Measurements from ENCODE around the gene PPP2R5B. TPM values are rescaled to one million over a fixed set of nuclear protein-coding genes. Genes with fewer than 3 reads are reported as not detected.
A peak's percentile ranks its signal among the peaks of the same experiment; 100 is the strongest.

Gene PPP2R5B
- total and polyA plus RNA-seq, 9 donors = 8.0 to 16.2 (median 12.2) TPM

DNA sequence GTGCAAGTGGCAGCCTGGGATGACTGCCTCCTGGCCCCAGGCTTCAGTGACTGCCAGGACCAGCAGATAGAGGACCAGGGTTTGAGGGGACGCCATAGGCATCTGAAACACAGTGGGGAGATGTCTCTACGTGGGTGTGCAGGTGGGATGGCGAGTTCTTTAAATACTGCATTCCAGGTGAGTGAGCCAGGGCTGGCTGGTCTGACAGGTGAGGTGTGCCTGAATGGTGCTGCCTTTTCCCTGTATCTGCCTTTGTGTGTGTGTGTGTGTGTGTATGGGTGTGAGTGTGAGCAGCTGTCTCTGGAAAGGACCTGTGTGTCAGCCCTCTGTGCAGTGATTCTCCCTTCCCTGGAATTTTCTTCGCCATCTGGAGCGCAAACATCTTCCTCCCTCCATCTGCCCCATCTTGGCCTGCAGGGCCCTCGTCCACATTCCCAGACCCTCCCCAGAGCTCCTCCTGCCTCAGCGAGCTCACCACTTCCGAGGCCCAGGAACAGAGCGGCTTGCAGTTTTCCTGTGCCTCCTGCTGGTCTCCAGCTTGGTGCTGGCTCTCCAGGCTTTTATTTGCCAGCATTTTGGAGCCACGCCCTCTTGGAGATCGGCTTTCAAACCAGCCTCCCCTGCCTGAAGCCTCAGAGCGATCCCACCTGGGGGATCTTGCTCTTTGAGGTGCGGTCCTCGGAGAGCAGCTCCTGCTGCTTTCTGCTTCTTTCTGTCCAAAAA, 11.0 kb downstream of the PPP2R5B start, which contains the start of gene GPHA2:
Gene GPHA2, minus strand, starts transcription at position 535 of the 723 bp plus-strand sequence. Its CDS starts 433 bp downstream, at position 102.
- peak; percentile 48 to 75 (median 61) for DNase-seq
- 25 to 26% (median 26%) methylated on average over 14 of the region's 14 CpGs for WGBS, 3 donors
- Histone ChIP-seq H3K9me3 (no peaks in the 10 kb centered on the region), H3K27ac (peak within 1 kb of the TSS; percentile 12 to 50), H3K4me1 (ENCODE audit: insufficient read depth) (peaks cover 7% of the 10 kb centered on the region), H3K4me3 (no peak within 1 kb of the TSS), H3K27me3 (no peaks in the 10 kb centered on the region), H3K36me3 (no peaks in the 10 kb centered on the region)
- TF ChIP-seq EP300 (IDR thresholded peaks at IDR 0.05) = no peak
- intact Hi-C loops (cut with DNase I) = loop anchor here in 1 of 4 donors (10.0 kb wide), 1 partner anchor 49 kb away; no protein-coding TSS in a partner anchor

DNA sequence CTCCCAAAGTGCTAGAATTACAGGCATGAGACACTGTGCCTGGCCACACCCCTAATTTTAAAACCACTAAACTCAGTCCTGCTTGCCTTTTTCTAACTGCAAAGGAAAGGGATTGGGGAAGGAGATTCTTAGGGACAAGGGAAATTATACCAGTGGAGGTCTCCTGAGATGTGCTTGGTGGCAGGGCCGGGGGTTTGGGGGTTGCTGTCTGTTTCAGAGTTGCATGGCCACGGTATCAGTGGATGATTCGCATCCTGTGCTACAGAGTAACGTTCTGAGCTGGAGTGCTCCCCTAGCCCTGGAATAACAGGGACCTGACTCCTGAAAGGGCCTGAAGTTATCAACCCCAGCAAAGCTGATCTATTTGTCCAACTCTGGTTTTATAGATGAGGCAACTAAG, 12.1 kb downstream of the PPP2R5B start:
- 80 to 85% (median 80%) methylated on average over 4 of the region's 4 CpGs for WGBS, 3 donors
- intact Hi-C loops (cut with DNase I) = loop anchor here in 1 of 4 donors (10.0 kb wide), 1 partner anchor 48 kb away; no protein-coding TSS in a partner anchor
- TF ChIP-seq POLR2A (IDR thresholded peaks at IDR 0.05) (no peak), EP300 (IDR thresholded peaks at IDR 0.05) (no peak), CTCF (IDR thresholded peaks at IDR 0.05) (no peak)

DNA sequence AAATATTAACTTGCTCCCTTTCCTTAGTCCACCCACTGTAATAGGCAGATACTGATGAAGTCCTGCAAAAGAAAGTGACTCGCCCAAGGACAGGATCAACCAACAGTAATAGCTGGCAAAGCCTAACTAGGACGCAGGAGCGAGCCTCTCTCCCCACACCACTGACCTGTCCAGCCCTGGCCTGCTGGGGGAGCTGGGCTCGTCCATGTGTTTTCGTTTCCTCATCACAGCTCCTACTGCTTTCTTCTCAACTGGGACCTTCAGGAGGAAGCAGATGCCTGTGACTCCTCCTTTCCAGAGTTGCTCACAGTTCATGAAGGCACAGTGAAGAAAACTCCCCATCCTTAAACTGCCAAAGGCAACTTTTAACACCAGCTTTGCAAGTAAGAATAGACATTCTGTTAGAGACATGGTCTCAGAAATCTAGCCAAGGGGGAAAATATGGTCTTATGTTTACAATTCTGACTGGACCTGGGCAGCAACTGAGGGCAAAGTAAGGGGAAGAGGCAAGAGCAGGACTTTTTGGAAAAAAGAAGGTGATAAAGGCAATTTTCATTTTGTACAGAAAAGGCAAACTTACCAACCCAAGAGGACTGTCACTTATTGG, 22.8 kb downstream of the PPP2R5B start:
- Histone ChIP-seq H3K4me3 (no peak overlapping the region), H3K36me3 (no peaks in the 10 kb centered on the region), H3K4me1 (ENCODE audit: insufficient read depth) (no peaks in the 10 kb centered on the region), H3K9me3 (no peaks in the 10 kb centered on the region), H3K27ac (no peak overlapping the region), H3K27me3 (no peaks in the 10 kb centered on the region)
- DNase-seq = no peak
- WGBS, 3 donors = 40 to 50% (median 42%) methylated on average over 5 of the region's 5 CpGs
- intact Hi-C loops (cut with DNase I) = no loop called here
- TF ChIP-seq POLR2A (IDR thresholded peaks at IDR 0.05) (no peak), CTCF (IDR thresholded peaks at IDR 0.05) (no peak), EP300 (IDR thresholded peaks at IDR 0.05) (no peak)

More for the DNA sequence above, 12.1 kb downstream of the PPP2R5B start:
- no peak overlapping the region for H3K4me3 ChIP-seq
- no peak for DNase-seq
- H3K27me3 ChIP-seq = no peaks in the 10 kb centered on the region
- H3K36me3 ChIP-seq = no peaks in the 10 kb centered on the region
- H3K9me3 ChIP-seq = no peaks in the 10 kb centered on the region
- H3K27ac ChIP-seq = peak overlapping the region in 1 of 2 donors; percentile 12
- peaks cover 7% of the 10 kb centered on the region for H3K4me1 ChIP-seq (ENCODE audit: insufficient read depth)

DNA sequence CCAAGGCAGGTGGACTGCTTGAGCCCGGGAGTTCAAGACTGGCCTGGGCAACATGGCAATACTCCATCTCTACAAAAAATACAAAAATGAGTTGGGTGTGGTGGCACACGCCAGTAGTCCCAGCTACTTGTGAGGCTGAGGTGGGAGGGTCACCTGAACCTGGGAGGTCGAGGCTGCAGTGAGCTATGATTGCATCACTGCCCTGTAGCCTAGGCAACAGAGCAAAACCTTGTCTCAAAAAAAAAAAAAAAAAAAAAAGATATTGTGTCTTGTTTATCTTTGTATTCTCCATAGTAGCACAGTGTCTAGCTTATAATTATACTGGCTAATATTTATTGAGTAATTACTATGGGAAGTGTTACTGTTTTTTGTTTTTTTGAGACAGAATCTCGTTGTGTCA, 27.0 kb downstream of the PPP2R5B start:
- TF ChIP-seq EP300 (IDR thresholded peaks at IDR 0.05) (no peak), CTCF (IDR thresholded peaks at IDR 0.05) (no peak), POLR2A (IDR thresholded peaks at IDR 0.05) (no peak)
- Histone ChIP-seq H3K27ac (no peak overlapping the region), H3K4me3 (no peak overlapping the region), H3K27me3 (no peaks in the 10 kb centered on the region), H3K9me3 (no peaks in the 10 kb centered on the region), H3K36me3 (no peaks in the 10 kb centered on the region), H3K4me1 (ENCODE audit: insufficient read depth) (no peaks in the 10 kb centered on the region)
- intact Hi-C loops (cut with DNase I) = no loop called here
- no peak for DNase-seq
- 66 to 70% (median 67%) methylated on average over 4 of the region's 4 CpGs for WGBS, 3 donors

DNA sequence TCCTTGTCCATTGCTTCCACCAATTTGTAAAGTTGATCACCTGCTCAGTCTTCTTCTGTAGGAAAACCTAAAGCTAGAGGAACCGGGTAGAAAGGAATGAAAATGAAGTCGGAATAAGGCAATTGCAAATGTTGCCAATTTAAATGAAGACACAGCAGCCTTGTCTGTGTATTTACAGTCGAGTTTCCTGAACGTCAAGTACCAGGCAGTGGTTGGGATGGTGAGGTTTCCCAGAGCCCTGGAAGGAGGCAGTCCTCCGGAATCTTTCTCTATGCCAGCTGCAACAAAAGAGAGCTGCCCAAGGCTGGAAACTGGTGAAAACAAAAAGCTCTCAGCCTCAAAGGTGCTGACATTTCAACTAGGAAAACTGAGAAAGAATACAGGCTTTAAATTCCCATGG, 29.7 kb downstream of the PPP2R5B start:
- intact Hi-C loops (cut with DNase I) = no loop called here
- Histone ChIP-seq H3K4me3 (no peak overlapping the region), H3K27ac (no peak overlapping the region), H3K27me3 (no peaks in the 10 kb centered on the region), H3K4me1 (ENCODE audit: insufficient read depth) (no peaks in the 10 kb centered on the region), H3K36me3 (no peaks in the 10 kb centered on the region), H3K9me3 (no peaks in the 10 kb centered on the region)
- no peak for TF ChIP-seq CTCF (IDR thresholded peaks at IDR 0.05)
- no peak for TF ChIP-seq EP300 (IDR thresholded peaks at IDR 0.05)
- no peak for TF ChIP-seq POLR2A (IDR thresholded peaks at IDR 0.05)
- no peak for DNase-seq
- WGBS, 3 donors = 37 to 58% (median 44%) methylated on average over 5 of the region's 5 CpGs

Data from ovary (tissue), 9 donors.